Activated CD4-positive, alpha-beta memory T cell treated with anti-CD3 and anti-CD28 coated beads, Interleukin-2, amount 10 ng/mL, durations not matched to agents 7 days and 5 days (primary cell): ENCODE measurements around the gene LSMEM2. TPM values are rescaled to one million over a fixed set of nuclear protein-coding genes. Genes with fewer than 3 reads are reported as not detected.

Source experiments
- CTCF ChIA-PET: fragments of 350-600 bp; sonication (Branson Sonifier 250); formaldehyde crosslinking; loops from one replicate; lab custom pipeline; 2021; ENCODE audit warnings: antibody characterized with exemption, inconsistent platforms; lab: Charles Lee
- POLR2A ChIA-PET: fragments of 350-600 bp; sonication (Branson Sonifier 250); formaldehyde crosslinking; loops from one replicate; lab custom pipeline; 2021; ENCODE audit warnings: antibody characterized with exemption; lab: Charles Lee
- DNase-seq: peaks from one replicate; pipeline ENCODE4 v3.0.0-alpha.2; 2020
- H3K27ac Mint-ChIP-seq: one replicate; pipeline ENCODE4 v1.8.0; 2021; ENCODE audit warnings: mild to moderate bottlenecking, mixed read lengths
- H3K27me3 Mint-ChIP-seq: one replicate; pipeline ENCODE4 v1.8.0; 2021; ENCODE audit warnings: mixed read lengths
- H3K36me3 Mint-ChIP-seq: one replicate; pipeline ENCODE4 v1.8.0; 2021; ENCODE audit warnings: low read depth, mixed read lengths
- H3K4me1 Mint-ChIP-seq: one replicate; pipeline ENCODE4 v1.8.0; 2021; ENCODE audit warnings: mixed read lengths
- H3K4me3 Mint-ChIP-seq: one replicate; pipeline ENCODE4 v1.8.0; 2021; ENCODE audit warnings: mild to moderate bottlenecking, mixed read lengths
- H3K9me3 Mint-ChIP-seq: one replicate; pipeline ENCODE4 v1.8.0; 2021; ENCODE audit warnings: mixed read lengths
- total RNA-seq, 2 experiments: library from RNA; stranded (reverse); gene quantifications; one replicate each; pipeline ENCODE4 v1.2.3, GENCODE V29; 2021

LSMEM2 gene
- total RNA-seq, 2 experiments from 2014 or later = not detected

DNA sequence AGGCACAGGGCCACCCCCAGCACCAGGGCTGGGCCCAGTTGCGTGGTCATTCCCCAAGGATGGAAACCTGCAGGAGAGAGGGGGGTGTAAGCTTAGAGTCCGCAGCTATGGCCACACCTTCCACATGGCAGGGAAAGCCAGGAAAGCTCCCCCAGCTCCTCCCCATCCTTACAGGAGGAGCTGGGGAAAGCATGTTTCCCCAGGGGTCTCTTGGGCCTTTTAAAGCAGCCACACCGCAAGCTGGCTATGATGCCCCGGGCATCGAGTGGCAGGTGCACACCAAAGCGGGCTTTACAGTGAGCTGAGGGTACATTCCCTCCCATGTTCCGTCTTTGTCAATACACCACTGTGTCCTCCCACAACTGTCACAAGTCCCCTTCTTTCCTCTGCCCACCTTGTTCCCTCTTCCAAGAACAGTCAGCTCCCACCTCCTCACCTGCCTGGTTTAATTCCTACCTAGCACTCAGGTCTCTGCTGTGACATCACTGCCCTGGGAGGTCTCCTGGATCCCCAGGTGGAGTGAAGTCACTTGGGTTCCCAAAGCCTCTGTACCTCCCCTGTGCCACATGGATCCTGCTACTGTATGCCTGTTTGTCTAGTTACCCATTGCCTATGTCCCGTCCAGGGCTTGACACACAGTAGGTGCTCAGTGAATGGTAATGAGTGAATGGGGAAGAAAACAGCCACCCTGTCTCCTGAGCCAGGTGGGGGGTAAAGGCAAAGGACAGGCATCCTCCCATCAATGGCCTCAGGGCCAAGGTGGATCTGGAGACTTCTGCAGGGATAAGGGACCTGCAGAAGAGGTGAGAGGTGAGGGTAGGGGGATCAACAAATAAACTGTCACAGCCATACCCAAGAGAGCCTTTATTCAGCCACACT, 16.9 kb downstream of the LSMEM2 start:
- no peaks in the 10 kb centered on the region for H3K9me3 Mint-ChIP-seq
- no peaks in the 10 kb centered on the region for H3K27me3 Mint-ChIP-seq
- ChIA-PET CTCF (interaction anchor here (0.6 kb wide), 2 partner anchors 87 to 233 kb away, joined by 3 read pairs; no protein-coding TSS in a partner anchor), POLR2A (interaction anchor here (0.7 to 5.2 kb wide), 5 partner anchors 11 to 41 kb away, joined by 3 to 113 read pairs (median 3); partner anchors contain the start of genes LSMEM2 and TUSC2)
- peaks cover 16% of the 10 kb centered on the region for H3K36me3 Mint-ChIP-seq
- H3K4me1 Mint-ChIP-seq = peaks cover 48% of the 10 kb centered on the region
- no peak for DNase-seq
- peak overlapping the region; percentile 19 for H3K27ac Mint-ChIP-seq
- no peak overlapping the region for H3K4me3 Mint-ChIP-seq

DNA sequence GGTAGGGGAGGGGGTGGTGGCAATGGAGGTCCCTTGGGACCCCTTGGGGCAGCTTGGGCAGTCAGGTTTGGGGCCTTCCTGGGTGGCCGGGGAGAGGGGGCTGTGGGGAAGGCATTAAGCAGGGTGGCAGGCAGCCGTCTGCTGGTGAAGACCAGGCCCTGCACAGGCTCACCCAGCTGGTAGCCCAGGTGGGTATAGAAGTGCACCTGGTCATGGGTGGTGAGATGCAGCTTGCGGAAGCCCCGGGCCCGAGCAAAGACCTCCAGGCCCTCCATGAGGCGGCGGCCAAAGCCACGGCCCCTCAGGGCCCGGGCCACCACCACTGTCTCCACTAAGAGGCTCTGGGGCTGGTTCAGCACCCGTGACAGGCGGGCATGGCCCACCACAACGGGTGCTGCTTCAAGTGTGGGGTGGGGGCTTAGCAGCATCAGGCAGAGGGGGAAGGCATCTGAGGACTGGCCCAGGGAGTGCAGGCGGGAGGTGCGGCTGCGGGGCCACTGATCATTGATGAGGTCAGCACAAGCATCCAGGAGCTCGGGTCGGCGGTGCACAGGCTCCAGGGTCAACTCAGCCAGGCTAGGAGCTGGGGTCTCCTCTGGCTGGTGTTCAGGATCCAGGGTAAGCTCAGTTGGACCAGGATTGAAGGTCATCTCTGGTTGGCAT, 18.0 kb downstream of the LSMEM2 start:
- no peak overlapping the region for H3K27ac Mint-ChIP-seq
- ChIA-PET CTCF (interaction anchor here (0.7 to 4.2 kb wide), 2 partner anchors 27 to 40 kb away, joined by 3 to 82 read pairs; partner anchors contain the start of gene HYAL2), POLR2A (interaction anchor here (3.8 to 6.3 kb wide), 4 partner anchors 21 to 44 kb away, joined by 21 to 150 read pairs (median 77); partner anchors contain the start of genes RASSF1, TUSC2 and ZMYND10)
- no peak for DNase-seq
- no peaks in the 10 kb centered on the region for H3K27me3 Mint-ChIP-seq
- peak overlapping the region; percentile 21 for H3K4me3 Mint-ChIP-seq
- peaks cover 46% of the 10 kb centered on the region for H3K4me1 Mint-ChIP-seq
- H3K36me3 Mint-ChIP-seq = peaks cover 13% of the 10 kb centered on the region
- no peaks in the 10 kb centered on the region for H3K9me3 Mint-ChIP-seq

DNA sequence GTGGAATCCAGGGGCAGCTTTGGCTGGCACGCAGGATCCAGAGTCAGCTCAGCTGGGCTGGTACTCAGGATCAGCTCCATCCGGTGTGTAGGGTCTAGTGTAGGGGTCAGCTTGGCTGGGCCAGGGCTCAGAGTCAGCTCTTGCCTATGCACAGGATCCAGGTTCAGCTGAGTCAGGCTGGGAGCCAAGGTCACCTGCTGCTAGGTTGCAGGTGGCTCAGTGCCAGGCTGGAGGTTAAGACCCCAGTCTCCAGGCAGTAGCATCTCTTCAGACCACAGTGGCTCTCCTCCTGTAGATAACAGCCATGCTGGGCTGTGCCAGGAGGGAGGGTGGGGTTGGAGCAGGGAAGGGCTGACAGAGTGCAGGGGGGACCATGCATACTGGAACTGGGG, 18.5 kb downstream of the LSMEM2 start:
- no peaks in the 10 kb centered on the region for H3K9me3 Mint-ChIP-seq
- peaks cover 12% of the 10 kb centered on the region for H3K36me3 Mint-ChIP-seq
- H3K4me1 Mint-ChIP-seq = peaks cover 44% of the 10 kb centered on the region
- POLR2A ChIA-PET = interaction anchor here (1.1 to 6.3 kb wide), 6 partner anchors 20 to 77 kb away, joined by 4 to 150 read pairs (median 31); partner anchors contain the start of genes GNAI2, RASSF1, TUSC2 and ZMYND10
- no peak for DNase-seq
- CTCF ChIA-PET = interaction anchor here (0.7 to 4.2 kb wide), 3 partner anchors 26 to 50 kb away, joined by 3 to 82 read pairs (median 17); partner anchors contain the start of gene HYAL2
- H3K27ac Mint-ChIP-seq = no peak overlapping the region
- peak overlapping the region; percentile 99 for H3K4me3 Mint-ChIP-seq
- no peaks in the 10 kb centered on the region for H3K27me3 Mint-ChIP-seq

GRCh38 chr3:50297896-50298725, 19.2 kb downstream of the LSMEM2 start:
- ChIA-PET CTCF (interaction anchor here (1.0 to 4.2 kb wide), 10 partner anchors 9 to 54 kb away, joined by 3 to 82 read pairs (median 8); partner anchors contain the start of genes HYAL2 and RASSF1), POLR2A (interaction anchor here (0.9 to 6.3 kb wide), 16 partner anchors 9 to 368 kb away, joined by 3 to 150 read pairs (median 6); partner anchors contain the start of genes CYB561D2, GNAI2, LSMEM2 and MON1A)
- Mint-ChIP-seq H3K27ac (peak overlapping the region; percentile 100), H3K36me3 (peaks cover 10% of the 10 kb centered on the region), H3K4me1 (peaks cover 38% of the 10 kb centered on the region), H3K9me3 (no peaks in the 10 kb centered on the region), H3K27me3 (no peaks in the 10 kb centered on the region), H3K4me3 (peak overlapping the region; percentile 99)
- no peak for DNase-seq

GRCh38 chr3:50298836-50299637, 20.1 kb downstream of the LSMEM2 start, which contains the start of the genes HYAL3 and NAA80:
Gene HYAL3 (minus strand): TSS chr3:50299405. CDS start chr3:50295602, 3,803 bp downstream.
Gene NAA80 (minus strand): TSS chr3:50299405. CDS start chr3:50297463, 1,942 bp downstream.
- CTCF ChIA-PET = interaction anchor here (0.6 to 4.2 kb wide), 20 partner anchors 10 to 233 kb away, joined by 3 to 82 read pairs (median 4); partner anchors contain the start of genes CYB561D2, HYAL2, LSMEM2 and RASSF1
- Mint-ChIP-seq H3K9me3 (no peaks in the 10 kb centered on the region), H3K27ac (peak within 1 kb of the TSS; percentile 100), H3K4me1 (peaks cover 36% of the 10 kb centered on the region), H3K27me3 (no peaks in the 10 kb centered on the region), H3K4me3 (peak within 1 kb of the TSS; percentile 99), H3K36me3 (peaks cover 10% of the 10 kb centered on the region)
- POLR2A ChIA-PET = interaction anchor here (0.6 to 6.3 kb wide), 24 partner anchors 7 to 369 kb away, joined by 3 to 150 read pairs (median 4); partner anchors contain the start of genes CYB561D2, GNAI2, IFRD2 and LSMEM2
- peak; percentile 100 for DNase-seq

GRCh38 chr3:50299638-50299928, 20.7 kb downstream of the LSMEM2 start:
- peak overlapping the region; percentile 100 for H3K27ac Mint-ChIP-seq
- CTCF ChIA-PET = interaction anchor here (0.6 to 4.2 kb wide), 19 partner anchors 10 to 232 kb away, joined by 3 to 82 read pairs (median 5); partner anchors contain the start of genes CYB561D2, HYAL2, LSMEM2 and RASSF1
- no peak for DNase-seq
- peaks cover 38% of the 10 kb centered on the region for H3K4me1 Mint-ChIP-seq
- POLR2A ChIA-PET = interaction anchor here (0.6 to 6.3 kb wide), 18 partner anchors 8 to 311 kb away, joined by 3 to 150 read pairs (median 5); partner anchors contain the start of genes CYB561D2, GNAI2, IFRD2 and NPRL2
- H3K27me3 Mint-ChIP-seq = no peaks in the 10 kb centered on the region
- H3K36me3 Mint-ChIP-seq = peaks cover 10% of the 10 kb centered on the region
- H3K4me3 Mint-ChIP-seq = peak overlapping the region; percentile 99
- H3K9me3 Mint-ChIP-seq = no peaks in the 10 kb centered on the region

DNA sequence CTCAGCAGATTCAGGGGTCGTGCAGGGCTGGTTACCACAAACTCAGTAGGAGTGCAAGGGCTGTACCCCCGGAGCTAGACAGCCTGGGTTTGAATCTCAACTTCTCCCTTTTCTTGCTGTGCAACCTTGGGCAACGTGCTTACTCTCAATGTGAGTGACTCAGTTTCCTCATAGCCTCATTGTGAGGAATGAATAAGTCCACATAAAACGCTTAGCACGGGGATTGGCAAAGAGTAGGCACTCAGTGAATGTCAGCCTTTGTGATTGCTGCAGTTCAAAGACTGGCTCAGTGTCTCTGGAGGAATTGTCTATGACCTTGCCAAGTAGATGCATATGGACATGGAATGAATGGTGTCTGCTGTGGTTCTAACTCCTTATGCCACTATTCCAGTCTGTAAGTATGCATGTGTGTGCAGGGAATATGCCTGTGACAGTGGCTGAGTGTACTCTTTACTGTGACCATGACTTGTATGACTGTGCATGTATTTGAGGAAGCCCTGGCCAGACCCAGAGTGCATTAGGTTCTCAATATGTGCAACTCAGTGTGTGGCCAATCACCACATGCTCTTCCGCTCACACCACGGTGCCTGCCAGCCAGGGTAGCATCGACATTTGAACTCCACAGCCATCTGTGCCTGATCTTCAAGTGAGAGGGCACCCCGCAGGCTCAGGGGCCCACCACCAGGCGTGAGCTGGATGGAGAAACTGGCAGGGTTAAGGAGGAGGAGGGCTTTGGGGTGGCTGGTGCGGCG, 21.2 kb downstream of the LSMEM2 start:
- peaks cover 10% of the 10 kb centered on the region for H3K36me3 Mint-ChIP-seq
- H3K4me3 Mint-ChIP-seq = peak overlapping the region; percentile 99
- H3K27ac Mint-ChIP-seq = peak overlapping the region; percentile 100
- no peak for DNase-seq
- CTCF ChIA-PET = interaction anchor here (0.6 to 4.2 kb wide), 16 partner anchors 11 to 232 kb away, joined by 3 to 82 read pairs (median 6); partner anchors contain the start of genes CYB561D2, HYAL2, LSMEM2 and RASSF1
- H3K4me1 Mint-ChIP-seq = peaks cover 41% of the 10 kb centered on the region
- no peaks in the 10 kb centered on the region for H3K27me3 Mint-ChIP-seq
- POLR2A ChIA-PET = interaction anchor here (0.8 to 6.3 kb wide), 15 partner anchors 8 to 310 kb away, joined by 3 to 150 read pairs (median 5); partner anchors contain the start of genes CYB561D2, IFRD2, NPRL2 and RASSF1
- H3K9me3 Mint-ChIP-seq = no peaks in the 10 kb centered on the region

- no peaks in the 10 kb centered on the region for H3K9me3 Mint-ChIP-seq
- peaks cover 40% of the 10 kb centered on the region for H3K4me1 Mint-ChIP-seq
- ChIA-PET POLR2A (interaction anchor here (1.3 to 6.3 kb wide), 5 partner anchors 9 to 40 kb away, joined by 4 to 150 read pairs (median 41); partner anchors contain the start of genes IFRD2, RASSF1, TUSC2 and ZMYND10), CTCF (interaction anchor here (4.2 kb wide), 1 partner anchor 23 kb away, joined by 82 read pairs; the partner anchor contains the start of gene HYAL2)
- DNase-seq = no peak
- no peaks in the 10 kb centered on the region for H3K27me3 Mint-ChIP-seq
- H3K27ac Mint-ChIP-seq = peak overlapping the region; percentile 100
- H3K4me3 Mint-ChIP-seq = peak overlapping the region; percentile 99
- peaks cover 10% of the 10 kb centered on the region for H3K36me3 Mint-ChIP-seq
Measured at GRCh38 chr3:50300681-50301254, 21.9 kb downstream of the LSMEM2 start.

DNA sequence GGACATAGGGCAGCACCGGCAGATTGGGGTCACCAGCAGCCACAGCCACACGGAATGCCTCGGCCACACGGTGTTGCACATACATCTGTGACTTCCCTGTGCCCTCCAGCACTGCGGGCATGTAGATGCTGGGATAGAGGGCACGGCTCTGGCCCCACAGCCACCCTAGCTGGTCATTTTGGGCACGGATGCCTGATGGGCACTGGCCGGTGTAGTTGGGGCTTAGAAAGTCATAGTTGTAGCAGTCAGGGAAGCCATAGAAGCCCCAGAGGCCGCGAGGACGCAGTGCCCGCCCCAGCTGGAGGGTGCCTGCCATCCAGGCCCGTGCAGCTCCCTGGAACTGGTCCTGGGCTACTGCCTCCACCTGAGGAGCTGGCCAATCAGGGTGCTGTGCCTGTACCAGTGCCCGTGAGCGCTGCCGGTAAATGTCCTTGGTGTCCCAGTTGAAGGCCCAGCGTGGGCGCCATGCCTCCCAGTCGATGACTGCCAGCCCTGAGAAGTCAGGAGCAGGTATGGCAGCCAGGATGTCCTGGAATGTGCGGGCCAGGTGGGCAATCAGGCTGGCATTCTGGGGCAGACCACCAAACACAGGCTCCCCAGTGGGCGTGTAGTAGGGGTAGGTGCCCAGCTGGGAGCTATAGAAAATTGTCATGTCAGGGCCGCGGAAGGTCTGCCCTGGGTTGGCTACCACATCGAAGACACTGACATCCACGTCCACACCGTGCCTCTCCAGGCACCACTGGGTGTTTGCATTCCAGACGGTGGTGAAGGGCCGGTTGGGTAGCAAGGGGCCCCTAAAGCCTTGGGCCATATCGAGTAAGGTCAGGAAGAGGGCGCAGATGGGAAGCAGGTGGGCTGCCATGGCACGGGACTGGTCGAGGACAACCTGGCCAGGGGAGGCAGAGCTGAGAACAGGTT, 23.5 kb downstream of the LSMEM2 start:
- H3K27ac Mint-ChIP-seq = no peak overlapping the region
- H3K4me3 Mint-ChIP-seq = no peak overlapping the region
- ChIA-PET POLR2A (interaction anchor here (0.9 to 6.3 kb wide), 3 partner anchors 10 to 67 kb away, joined by 3 to 150 read pairs (median 4); partner anchors contain the start of genes IFRD2, RASSF1 and ZMYND10), CTCF (interaction anchor here (0.8 to 1.6 kb wide), 2 partner anchors 22 to 35 kb away, joined by 3 to 7 read pairs; no protein-coding TSS in a partner anchor)
- peaks cover 31% of the 10 kb centered on the region for H3K4me1 Mint-ChIP-seq
- no peaks in the 10 kb centered on the region for H3K9me3 Mint-ChIP-seq
- DNase-seq = no peak
- no peaks in the 10 kb centered on the region for H3K27me3 Mint-ChIP-seq
- peaks cover 1% of the 10 kb centered on the region for H3K36me3 Mint-ChIP-seq
